NCI-H1092 treated with DMSO at 0.1 percent for 48 hours (cell line): ENCODE data around the gene MEDAG.

ENCODE experiments used
- DNase-seq: peaks from one replicate; lab custom pipeline; 2025; lab: John Stamatoyannopoulos, UW

The MEDAG gene

DNA sequence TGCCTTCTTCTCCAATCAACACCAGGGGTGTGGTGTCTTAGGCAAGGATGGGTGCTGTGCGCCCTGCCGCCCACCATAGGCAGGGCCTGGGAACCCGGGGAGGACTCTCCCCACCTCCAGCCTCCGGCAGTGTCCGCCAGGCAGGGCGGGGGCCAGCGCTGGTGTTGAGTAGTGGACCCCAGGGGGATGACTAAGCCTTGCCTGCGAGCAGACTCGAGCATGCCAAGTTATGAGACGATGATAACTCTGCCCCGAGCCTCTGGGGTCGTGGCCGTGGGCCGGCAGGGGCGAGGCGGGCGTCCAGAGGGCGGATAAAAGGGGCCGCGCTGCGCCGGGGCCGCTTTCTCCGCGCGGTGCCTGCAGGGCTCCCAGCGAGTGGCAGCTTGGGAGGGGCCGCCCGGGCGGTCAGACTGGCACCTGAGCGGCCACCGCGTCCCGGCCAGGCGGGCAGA lies at the start of gene MEDAG:
TSS of gene MEDAG (plus strand) at position 340 of the 452 bp plus-strand sequence. CDS start 245 bp downstream, outside the sequence.
- DNase-seq = no peak

GRCh38 chr13:30857018-30857417 lies 49.1 kb upstream of the MEDAG start:
- no peak for DNase-seq

- DNase-seq = no peak
Measured at GRCh38 chr13:30857636-30858035, 48.4 kb upstream of the MEDAG start.

- DNase-seq = no peak
Measured at GRCh38 chr13:30859326-30859725, 46.7 kb upstream of the MEDAG start.

- no peak for DNase-seq
Measured at GRCh38 chr13:30861163-30861562, 44.9 kb upstream of the MEDAG start.

DNA sequence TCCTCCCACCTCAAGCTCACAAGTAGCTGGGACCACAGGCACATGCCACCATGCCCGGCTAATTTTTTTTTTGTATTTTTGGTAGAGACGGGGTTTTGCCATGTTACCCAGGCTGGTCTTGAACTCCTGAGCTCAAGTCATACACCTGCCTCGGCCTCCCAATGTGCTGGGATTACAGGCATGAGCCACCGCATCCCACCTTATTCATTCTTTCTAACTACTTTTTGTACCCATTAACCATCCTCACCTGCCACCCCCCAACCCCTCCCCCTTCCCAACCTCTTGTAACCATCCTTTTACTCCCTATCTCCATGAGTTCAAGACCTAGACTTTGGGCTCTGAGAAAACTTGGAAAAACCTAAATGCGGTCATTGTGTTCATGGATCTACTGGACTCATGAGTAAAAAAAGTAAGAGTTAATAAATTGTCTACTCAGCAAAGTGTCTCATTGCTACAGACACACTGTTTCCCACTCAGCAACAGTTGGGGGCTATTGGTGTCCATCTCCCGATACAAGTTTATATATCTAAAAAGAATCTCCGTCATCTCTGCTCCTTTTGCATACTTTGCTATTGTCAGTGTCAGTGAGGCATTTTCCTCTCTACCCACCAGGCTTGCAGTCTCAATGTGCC lies 44.1 kb upstream of the MEDAG start:
- no peak for DNase-seq

DNA sequence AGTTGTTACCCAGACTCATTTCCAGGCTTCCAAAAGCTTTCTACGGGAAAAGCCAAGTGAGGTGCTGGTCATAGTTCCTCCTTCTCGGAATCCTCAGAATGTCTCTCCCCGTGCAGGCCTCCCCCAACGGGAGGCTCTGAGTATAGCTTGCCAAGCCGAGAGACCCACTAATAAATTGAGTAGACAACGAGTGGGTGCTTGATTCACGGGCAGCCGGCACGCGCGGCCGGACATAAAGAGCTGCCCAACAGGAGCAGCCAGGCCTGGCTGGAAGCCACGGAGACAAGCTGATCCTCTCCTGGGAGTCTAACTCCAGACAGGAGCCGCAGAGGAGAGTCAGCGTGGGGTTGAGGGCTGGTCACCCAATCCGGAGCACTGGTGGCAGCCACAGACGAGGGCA lies 43.4 kb upstream of the MEDAG start:
- DNase-seq = peak; percentile 9

DNA sequence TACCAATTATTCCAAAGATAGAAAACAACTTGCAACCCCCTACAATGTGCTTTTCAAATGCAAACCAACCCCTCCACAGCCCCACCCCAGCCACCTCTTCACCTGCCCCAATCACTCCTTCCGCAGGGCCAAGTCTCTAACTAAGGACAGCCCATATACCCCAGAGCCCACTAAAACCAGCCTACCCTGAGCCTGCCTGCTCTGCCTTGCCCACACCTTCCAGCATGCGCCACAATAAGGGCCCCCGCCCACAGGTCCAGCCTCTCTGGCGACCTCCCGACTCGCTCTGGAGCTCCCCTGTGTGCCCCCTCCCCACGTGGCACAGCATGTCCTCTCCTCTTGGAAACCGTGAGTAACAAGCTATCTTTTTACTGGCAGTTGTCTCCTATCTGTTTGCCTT lies 42.8 kb upstream of the MEDAG start:
- DNase-seq = no peak

- DNase-seq = no peak
Measured at GRCh38 chr13:30863796-30864195, 42.3 kb upstream of the MEDAG start.

DNA sequence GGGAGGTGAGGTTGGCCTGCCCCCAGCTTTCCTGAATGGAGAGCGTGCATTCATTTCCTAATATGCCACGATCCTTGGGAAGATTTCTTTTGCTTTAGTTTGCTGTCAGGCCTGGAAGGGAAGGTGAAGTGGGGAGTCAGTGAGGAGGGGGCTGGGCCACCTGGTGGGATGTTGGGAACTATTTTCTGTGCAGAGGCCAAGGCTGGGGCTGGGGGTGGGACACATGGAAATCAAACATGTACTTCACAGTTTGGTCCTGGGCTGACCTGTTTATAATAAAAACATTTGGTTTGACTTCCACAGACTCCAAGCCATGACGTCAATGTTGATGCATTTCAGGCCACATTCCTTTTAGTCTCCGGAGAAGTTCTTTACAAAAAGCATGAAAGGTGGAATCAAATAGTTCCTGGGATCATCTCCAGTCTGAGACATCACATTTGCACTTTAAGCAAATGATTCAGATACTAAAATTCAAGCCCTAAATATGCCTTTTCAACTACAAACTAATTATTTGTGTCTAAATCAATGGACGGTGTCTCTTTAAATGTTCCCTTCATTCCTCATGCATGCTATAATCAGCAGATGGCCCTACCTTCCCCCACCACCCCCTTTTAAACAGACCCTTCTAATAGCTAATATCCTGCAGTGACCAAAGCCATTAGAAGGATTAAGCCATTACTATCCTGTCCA lies 41.5 kb upstream of the MEDAG start:
- DNase-seq = no peak

DNA sequence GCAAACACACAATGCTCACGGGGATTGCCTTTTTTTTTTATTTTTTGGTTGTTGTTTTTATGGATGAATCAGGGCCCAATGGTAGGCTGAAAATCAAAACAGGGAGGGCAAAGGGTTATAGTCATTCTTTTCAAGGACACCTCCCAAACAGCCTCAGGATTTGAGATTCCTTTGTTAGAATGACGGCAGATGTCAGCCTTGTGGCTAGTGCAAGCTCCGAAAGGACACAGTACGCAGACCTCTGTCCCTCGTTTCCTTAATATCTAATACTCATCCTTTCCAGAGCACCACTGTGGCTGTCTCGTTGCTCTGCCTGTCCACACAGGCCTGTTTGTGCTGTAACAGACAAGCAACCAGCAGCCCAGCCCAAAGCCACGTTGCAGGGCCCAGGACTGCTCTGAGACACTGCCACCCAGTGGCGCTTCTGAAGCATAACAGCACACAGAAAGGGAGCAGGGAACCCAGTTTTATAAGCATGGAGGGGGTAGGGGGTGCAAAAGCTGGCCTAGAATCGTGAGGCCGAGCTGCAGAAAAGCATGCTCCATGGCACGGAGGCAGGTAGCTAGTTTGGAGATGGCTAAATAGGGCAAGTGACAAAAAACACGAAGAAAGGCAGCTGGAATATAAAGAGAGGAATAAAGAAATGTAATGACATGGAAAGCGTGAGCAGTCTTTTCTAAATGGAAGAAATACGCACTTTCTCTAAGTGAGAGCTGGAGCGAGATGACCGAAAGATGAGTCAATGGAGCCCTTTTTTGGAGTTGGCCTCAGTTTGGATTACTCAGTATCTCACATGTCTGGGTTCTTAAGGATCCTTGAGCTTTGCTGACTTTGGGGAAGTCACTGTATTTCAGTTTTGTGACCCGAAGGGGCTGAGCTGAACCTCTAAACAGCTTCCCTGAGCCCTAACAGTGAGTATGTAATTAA lies 40.7 kb upstream of the MEDAG start:
- DNase-seq = peak; percentile 61

DNA sequence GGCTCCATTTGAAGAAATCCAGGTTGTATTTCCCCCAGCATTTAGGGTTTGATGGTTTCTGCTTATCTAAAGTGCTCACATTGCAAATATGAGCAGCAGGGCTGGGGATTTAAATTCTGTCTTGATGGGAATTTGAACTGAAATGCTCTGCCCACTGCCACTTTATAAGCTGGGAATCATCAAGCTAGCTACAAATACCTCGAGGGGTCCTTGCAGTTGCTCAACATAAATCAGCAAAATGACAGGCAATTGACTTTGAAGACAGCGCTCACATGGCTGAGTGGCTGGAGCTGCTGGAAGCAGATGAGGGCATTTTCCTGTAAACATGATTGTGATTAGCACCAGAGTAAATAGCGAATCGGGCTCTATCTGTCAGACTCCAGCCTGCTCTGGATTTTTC lies 39.4 kb upstream of the MEDAG start:
- DNase-seq = no peak

DNA sequence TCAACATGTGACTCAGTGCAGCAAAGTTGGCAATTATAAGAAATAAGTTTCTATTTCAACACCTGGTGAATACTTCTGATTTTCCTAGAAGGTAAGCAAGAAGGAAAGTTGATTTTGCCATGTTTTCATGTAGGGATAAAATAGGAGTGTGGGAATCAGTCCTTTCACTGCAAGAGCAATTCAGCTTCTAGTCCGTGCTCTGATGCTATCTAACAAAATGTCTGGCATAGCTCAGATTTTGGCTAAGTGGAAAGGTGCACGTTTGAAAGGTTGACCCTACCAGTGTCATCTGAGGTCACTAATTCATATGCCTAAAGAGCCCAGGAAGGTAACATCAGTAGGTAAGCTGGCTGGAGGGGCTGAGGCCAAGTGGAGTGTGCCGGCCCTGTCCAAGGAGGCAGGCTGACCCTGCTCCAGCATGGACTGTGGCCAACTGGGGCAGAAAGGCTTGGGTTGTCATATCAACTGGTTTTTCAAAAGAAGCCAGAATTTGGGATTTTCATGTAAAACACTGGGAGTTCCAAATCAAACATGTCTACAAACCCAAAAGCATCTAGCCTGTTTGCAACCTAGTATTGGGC lies 38.9 kb upstream of the MEDAG start:
- DNase-seq = no peak

DNA sequence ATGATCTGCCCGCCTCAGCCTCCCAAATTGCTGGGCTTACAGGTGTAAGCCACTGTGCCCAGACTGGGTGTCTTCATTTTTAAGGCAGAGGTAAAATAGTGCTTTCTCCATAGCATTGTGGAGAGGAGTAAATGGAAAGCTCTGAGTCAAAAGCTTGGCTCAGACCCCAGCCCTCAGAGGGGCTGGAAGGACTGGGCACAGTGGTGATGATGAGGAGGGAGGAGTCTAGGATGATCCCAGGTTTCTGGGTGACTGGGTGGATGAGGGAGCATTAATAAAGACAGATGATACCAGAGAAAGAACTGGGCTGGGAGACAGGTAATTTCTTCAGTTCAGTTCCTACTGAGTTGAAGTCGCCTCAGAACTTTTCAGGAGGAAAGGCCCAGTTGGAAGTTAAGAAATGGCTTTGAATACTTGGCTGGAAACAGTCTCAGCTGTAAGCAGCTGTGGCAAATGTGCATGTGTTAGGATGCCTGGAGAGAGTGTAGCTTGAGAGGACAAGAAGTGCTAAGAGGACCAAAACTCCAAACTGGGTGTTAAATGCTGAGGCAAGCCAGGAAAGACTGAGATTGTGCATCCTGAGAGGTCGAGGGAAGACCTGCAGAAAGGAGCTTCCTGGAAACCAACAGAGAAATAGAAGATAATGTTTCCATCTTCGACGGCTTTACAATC lies 37.1 kb upstream of the MEDAG start:
- DNase-seq = no peak

- DNase-seq = no peak
Measured at GRCh38 chr13:30869491-30869890, 36.6 kb upstream of the MEDAG start.

- DNase-seq = no peak
Measured at GRCh38 chr13:30870049-30870884, 35.8 kb upstream of the MEDAG start.

- no peak for DNase-seq
Measured at GRCh38 chr13:30870916-30871587, 35.0 kb upstream of the MEDAG start.

GRCh38 chr13:30871588-30872275 lies 34.3 kb upstream of the MEDAG start:
- no peak for DNase-seq

DNA sequence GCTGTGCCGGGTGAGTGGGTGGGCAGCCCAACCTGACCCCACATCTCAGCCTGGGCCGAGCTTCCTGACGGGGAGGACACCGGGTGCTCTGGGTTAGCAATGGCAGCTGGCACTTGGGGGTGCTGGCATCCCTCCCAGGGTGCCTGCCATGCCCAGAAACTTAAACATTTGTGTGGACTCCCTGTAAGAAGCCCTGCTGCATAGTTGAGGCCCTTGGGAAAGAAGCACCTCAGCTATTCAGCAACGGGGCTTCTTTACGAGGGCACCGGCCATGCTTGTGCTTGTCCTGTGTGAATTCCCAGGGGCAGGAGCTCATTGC lies 33.8 kb upstream of the MEDAG start:
- no peak for DNase-seq
